Activated CD4-positive, alpha-beta T cell treated with anti-CD3 and anti-CD28 coated beads, Interleukin-2, Interleukin-4, amounts not matched to agents 100 ng/mL and 50 ng/mL, durations not matched to agents 16 hours and 8 hours (primary cell): ENCODE measurements around the gene RAB35.

Experiments
- DNase-seq: peaks from one replicate; pipeline ENCODE4 v3.0.0-alpha.2; 2020; ENCODE audit warnings: low spot score

RAB35 gene

DNA sequence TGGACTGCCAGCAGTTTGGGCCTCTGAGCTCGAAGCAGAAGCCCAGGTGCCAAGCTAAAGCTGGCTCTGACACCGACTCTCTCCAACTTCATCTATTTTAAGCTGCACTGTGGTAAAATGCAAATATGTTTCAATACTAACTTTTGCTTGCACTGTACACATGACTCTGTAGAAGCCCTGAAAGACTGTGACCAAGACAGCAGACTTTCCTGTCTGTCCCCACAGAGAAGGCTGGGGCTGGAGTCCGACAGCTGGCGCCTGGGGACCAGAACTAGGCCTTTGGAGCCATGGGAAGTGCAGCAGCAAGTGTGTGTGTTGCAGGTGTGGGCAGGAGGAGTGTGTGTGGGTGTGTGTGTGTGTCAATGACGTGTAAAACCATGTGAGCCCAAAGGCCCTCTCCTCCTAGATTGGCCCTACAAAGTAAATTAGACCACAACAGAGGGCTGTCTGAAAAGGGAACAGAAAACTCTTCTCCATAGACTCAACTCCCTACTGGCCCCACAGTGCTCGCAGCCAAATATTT is 16.4 kb upstream of the RAB35 start:
- DNase-seq: no peak

DNA sequence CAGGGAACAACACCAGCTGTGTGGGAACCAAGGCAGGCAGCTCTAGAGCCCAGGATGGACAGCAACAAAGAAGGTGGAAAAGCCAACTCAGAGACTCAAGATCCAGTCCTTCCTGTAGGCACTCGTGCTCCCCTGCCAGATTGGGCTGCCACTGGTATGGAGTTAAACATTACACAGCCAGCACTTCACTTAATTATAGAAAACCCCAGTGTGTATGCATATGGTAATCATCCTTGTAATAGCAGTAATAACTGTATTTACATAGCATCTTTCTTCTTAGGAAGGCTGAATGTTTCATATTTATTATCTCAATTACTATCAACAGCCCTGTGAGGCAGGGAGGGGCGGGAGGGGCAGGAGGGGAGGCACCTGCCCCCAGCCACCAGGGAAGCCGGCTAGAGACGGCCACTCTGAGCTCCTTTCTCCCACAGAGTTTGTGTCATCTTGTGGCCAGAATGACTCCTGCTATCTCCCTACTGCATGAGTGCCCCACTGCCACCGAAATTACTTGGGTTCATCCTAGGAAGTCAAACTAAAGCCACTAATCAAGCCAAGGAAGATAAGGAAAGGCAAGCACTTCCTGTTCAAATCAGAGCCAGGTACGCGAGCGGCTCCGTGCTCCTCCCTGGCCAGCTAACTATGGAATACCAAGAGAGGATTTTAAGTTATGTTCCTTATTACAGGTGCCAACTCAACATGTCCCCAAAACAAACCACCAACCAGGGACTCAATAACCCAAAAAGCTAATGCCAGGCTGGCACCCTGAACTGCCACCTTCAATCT is 15.7 kb upstream of the RAB35 start:
- DNase-seq: no peak

DNA sequence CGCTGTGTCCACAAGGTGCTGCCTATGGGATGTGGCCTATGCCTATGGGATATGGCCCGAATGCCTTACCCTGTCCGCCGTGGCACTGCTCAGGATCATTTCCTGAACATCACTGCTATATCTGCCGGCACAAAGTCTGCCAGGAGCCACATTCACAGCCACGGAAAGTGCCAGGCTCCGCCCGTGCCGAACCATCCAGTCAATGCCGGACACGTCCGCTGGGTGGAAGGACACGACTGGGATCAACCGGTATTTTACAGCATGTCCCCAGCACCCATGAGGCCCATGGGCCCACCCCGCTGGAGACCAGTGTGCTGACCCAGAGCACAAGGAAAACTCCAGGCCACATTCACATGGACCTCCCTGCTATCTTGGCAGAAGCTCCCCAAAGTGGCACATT is 14.6 kb upstream of the RAB35 start:
- no peak for DNase-seq

DNA sequence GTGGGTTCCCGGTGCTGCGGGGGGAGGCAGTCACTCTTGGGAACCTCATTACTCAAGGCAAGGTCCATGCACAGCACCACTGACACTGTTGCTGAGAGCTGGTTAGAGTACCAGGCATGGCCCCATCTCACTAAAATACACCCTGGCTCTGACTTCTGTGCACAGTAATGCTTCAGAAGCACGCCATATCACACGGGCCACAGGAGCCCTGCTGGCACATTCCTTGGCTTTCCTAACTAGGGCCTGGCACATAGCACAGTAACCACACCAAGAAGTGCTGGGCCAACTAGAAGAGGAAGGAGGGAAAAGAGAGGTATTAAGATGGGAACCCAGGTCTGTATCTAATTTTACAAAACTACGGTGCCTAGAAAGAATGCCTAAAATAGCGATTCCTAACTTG is 13.5 kb upstream of the RAB35 start:
- DNase-seq: no peak

DNA sequence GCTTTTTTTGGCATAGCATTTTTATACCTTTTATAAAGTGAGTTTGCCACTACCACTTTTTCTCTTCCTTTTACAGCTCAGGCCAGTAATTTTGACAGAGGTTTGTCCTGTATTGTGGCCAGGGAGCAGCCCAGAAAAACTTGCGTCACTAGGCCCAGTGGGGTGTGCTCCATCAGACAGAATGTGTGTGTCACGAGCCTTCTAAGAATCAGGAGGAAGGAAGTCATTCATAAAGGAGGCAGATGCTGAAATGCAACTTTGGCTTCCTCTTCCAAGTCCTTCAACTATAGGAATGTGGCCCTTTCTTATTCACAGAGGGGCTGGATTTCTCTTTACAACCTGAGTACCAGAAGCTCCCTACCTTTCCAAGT is 10.1 kb upstream of the RAB35 start:
- no peak for DNase-seq

DNA sequence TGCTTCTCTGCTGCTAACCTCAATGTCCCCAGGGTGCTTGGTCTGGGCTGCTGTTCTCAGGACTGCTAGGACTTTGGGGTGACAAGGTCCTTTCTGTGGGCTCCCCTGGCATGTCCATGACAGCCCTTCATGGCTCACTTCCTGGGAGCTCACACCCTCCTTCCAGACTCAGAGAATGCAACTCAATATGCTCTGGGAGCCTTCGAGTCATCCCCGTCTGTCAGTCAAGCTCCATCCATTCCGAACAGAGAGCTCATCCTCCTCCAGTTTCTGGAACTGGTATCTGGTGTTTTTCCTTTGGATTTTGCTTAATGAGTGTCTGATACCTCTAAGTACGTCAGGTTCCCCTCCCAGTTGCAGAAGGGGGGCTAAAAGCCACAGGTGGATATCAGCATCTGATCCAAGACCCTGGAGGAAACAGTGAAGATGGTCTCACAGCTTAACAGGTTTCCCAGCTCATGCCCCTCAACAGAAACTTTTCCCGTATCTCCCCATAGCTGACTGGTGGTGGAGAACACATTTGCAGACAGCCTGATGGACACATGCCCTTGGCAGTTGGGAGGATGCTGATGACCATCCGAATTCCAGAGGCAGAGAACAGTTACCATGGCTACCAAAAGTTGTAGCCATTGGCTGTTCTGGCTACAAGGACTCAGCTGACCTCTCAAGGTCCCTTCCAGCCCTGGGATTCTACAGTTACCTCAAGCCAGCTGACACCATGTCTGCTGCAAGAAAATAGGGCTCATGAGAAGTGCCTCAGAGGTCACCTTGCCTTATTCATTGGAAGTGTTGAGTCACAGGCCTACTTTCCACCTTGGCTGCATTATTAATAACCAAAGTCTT is 9.5 kb upstream of the RAB35 start:
- no peak for DNase-seq

DNA sequence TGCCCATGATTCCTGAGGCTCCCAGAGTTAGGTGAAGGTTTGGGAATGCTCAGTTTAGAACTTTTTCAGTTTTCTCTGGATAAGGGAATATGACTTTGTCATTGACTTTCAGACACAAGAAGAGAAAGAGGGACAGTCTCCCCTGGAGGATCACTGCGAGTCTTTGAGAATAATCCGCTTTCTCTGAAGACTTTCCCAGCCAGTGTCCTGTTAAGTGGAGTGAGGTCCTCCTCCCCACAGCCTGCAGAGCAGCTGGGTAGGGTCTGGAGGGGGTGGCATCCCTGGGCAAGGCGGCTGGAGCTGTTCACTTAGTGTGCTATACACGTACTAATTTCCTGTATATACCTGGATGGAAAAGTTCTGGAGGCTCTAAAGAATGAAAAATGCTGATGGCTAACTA is 8.5 kb upstream of the RAB35 start:
- no peak for DNase-seq

DNA sequence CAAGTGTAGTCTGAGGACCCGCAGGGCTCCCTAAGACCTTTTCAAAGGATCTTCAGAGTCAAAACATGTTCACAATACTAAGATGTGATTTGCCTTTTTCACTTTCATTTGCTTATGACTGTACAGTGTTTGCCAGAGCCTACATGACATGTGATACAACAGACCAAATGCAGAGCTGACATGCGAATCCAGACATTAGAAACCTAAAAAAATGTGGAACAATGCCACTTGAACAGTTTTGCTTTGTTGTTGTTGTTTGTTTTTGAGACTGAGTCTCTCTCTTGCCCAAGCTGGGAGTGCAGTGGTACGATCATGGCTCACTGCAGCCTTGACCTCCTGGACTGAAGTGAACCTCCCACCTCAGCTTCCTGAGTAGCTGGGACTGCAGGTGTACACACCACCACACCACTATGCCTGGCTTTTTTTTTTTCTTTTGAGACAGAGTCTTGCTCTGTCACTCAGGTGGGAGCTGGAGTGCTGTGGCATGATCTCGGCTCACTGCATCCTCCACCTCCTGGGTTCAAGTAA is 5.3 kb upstream of the RAB35 start:
- DNase-seq: peak; percentile 74

DNA sequence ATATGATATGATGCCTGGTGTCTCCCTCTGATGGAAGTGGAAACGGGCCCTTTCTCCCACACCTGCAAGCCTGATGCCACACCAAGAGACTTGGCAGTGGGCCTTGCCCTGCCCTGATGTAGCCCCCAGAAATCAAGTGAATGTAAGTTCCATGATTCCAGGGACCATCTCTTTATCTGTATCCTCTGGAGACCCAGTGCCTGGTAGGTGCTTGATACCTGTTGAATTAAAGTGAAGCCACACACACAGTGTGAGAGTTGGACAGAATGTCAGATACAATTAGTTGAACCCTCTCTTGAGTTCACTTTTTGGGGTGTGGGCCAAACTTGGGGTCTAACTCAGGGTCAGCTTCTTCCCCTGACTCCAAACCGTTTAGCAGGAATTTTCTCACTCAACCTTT is 4.8 kb upstream of the RAB35 start:
- DNase-seq: no peak

DNA sequence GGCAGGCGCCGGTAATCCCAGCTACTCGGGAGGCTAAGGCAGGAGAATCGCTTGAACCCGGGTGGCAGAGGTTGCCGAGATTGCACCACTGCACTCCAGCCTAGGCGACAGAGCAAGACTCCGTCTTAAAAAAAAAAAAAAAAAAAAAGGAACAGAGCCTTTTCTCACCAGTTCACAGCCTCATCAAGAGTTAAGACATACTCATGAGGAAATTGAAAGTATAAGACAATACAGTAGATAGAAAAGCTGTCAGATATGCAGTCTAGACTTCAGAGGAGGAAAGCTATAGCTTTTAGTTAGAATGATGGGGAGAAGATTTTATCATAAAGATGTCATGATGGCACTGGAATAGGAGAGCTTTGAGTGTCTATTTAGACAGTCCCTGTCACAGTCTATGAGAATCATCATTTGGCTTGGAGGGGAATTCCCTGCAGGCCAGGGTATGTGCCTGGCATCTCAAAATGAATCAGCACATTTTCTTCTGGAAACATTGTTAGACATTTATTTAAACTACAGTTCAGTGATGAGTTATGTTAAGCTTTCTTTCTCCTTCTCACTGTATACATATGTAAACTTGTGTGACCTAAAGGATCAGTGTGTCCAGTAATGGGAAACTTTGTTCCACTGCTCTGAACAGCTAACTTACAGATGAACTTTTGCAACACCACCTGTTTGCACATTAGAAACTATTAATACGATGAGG is 2.9 kb upstream of the RAB35 start:
- peak; percentile 84 for DNase-seq

DNA sequence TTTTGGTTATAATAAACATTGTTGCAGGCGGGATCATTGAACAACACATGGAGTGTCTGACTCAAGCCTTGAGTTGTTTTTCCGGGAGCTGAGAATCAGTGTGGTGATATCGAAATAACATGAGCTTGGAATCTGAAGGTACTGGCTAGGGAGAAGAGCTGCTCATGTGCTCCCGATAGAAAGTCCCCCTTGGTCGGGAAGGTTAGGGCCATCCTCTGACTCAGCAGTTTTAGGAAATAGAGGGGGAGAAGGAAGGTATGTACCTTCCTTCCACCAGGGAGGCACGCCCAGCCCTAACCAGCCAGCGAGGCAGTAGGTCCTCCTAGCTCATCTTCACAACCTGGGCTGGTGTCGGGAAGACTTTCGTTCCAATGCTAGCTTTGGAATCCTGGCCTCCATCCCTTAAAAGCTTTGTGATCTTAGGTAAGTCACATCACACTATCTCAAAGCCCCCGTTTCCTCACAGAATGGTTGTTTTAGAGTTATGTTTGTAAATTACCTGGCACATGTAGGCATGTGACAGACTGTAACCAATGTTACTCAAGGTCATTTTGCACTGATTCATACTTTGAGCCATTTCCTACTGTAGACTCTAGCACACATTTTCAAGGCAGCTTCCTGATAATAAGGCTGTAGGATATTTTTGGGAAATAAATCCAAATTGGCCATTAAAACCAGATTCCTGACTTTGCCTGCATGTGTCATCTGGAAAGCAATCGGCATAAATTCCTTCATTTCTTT is 1.9 kb upstream of the RAB35 start:
- DNase-seq: no peak

DNA sequence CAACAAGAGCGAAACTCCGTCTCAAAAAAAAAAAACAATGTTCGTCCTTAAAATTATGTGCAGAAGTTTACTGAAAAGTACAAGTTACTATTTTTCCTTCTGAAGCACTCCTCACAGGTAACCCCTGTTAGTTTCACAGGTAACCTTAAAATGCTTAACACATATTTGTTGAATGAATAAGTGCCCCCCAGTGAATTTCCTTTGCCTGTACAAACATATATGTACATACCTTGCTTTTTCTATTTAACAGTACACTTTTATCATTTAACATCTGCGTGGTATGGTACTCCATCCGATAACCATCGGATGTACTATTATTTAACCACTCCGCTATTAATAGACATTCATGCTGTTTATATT is 1.4 kb upstream of the RAB35 start:
- no peak for DNase-seq

DNA sequence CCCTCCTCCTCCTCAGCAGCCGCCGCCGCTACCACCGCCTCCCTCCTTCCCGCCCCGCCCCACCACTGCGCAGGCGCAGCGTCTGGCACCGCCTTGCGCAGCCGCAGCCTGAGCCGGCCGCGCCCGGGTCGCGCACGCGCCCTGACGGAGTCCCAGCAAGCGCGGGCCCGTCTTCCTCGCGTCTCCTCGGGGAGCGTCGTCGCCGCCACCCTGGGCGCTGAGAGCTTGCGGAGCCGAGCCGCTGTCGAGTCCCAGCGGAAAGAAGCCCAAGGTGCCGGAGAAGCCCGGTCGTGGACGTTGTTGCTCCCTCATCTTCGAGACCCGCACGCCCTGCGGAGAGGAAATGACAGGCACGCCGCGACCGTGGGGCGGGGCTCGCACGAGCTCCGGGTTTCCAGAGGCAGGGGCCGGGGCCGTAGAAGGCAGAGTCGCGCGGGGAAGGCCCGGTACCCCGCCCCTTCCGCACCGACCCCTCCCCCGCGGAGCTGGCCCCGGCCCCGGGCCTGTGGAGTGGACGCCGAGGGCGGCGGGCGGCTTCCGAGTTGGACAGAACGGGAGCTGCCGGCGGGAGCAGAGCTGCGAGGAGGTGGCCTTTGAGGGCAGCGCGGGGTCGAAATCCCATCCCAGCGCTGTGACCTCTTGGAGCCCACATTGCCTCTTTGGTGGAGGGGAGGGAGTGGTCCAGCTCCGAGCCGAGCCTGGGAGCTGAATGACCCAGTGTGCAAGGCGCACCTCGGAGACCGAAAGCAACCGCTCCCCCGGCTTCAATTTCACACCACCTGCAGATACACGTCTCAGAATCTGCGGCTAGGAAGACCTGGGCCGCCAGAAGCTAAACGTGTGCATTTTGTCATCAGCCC is 469 bp upstream of the RAB35 start:
- DNase-seq: peak; percentile 97

DNA sequence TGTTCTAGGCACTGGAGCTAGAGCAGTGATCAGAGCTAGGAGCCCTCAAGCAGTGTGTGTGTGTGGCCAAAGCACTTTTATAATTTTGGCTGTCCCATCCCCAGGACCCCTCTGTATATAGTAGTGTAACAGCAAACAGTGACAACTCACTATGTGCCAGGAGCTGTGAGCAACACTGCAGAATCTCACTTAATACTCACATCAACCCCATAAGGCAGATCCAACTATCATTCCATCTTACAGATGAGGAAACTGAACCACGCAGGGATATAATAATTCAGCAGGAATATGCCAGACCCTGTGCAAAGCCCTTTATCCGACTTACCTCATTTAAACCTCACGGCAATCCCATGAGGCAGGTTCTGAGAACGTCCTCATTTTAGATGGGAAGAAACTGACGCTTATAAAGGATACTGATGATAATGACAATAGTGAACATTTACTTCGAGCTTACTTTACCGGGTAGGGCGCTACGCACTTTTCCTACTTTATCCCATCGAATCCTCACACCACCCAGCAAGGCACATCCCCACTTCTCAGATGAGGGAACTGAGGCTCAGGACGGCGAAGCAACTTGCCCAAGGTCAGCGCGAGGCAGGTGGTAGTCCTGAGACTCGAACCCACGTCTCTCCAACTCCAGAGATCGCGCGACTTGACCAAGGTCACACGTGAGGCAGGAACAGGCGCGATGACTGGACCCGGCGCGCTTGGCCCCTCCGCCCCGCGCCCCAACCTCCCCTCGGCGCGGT is 687 bp downstream of the RAB35 start:
- DNase-seq: peak; percentile 46

DNA sequence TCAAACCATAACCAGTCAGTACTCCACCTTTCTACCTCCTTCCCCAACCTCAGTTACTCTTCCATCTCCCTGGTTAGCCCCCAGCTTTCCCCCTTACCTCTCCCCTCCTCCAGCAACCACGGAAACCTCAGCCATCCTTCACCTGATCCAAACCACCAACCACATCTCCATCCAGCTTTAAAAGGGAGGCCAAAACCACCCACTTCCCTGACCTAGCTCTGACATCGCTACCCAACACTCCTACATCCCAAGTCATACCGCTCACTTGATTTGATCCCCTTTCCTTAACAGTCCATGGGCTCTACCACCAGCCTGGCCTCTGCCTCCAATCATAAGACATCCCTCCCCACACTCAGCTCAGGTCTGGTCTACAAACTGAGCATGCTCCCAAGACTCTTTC is 1.5 kb downstream of the RAB35 start:
- DNase-seq: no peak

DNA sequence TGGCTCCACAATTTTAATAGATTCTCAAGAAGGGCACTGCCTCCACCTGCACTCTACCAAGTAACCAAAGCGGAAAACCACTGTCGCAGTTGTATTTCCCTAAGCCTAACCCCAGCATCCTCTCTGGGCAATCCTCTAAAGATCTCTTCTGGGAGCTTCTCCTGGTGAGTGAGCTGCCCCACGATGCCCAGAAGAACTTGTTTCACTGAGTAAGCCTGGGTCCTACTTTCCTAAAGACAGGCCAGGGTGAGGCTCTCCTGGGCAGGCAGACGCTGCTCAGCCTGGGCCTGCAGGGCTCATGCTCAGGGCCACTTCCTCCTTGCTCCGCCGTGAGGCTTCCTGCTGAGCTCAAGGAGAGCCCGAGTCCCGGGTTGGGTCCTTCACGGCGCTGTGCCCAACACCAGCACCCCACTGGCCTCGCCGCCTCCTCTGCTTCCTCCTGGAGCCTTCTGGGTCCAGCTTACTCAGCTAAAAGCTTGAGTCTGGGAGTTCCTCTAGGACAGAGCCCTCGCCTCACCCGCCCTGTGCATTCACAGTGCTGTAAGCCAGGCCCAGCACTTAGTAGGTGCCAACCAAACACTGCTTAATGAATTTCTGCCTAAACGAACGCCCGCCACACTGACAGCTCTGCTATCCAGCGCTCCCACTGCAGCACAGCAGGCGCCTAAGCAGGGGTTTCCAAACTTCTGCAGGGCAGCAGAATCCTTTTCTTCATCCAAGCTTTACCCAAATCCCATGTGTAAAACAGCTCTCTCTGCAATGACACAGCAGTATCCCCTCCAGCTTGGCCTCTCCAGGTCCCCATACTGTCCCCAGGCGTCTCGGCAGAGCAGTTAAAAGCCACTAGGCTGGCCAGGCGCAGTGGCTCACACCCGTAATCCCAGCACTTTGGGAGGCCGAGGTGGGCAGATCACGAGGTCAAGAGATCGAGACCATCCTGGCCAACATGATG is 5.7 kb downstream of the RAB35 start:
- DNase-seq: peak; percentile 52

DNA sequence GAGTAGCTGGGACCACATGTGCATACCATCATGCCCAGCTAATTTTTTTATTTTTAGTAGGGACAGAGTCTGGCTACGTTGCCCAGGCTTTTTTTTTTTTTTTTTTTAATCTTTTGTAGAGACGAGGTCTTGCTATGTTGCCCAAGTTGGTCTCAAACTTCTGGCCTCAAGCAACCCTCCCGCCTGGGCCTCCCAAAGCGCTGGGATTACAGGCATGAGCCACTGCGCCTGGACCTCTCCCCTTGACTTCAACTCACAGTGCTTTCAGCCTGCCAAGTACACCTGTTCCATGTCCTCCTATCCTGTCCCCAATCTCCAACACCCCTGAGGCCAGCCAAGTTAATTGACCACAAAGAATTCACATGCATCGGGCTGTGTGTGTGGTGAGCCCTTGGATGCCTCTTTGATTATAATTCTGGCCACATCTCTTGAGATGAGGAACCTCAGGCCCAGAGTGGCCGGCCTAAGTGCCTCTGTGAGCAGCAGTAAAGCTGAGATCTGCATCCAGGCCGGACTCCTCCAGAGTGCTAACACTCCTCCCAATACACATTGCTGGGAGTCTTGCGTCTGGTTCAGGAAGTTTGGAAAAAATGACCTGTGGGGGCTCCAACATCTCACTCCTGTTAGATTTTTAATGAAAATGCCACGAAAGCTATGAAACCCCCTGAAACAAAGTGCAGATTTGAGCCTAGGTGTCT is 6.8 kb downstream of the RAB35 start:
- DNase-seq: no peak

DNA sequence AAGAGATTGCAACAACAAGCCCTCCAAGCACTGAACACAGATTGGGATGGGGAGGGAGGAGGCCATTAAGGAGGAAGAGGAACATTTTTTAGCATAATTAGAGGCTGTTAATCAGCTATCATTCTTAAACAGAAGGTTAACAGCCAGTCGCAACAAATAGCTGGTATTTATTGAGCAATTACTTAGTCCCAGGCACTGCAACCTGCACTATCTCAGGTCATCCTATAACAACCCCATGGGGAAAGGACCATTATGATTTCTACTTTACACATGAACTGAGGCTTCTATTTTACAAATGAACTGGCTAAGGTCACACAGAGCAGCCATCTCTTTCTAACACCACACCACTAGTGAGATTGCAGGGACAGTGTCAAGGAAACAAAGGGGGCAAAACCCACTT is 10.4 kb downstream of the RAB35 start:
- DNase-seq: no peak
